ENCODE results near the gene KCNIP4.
"Not testable (repeated sequence)": the region's sequence is repeated elsewhere in the genome, so short reads cannot be mapped to it uniquely, and the experiment has no call there.

Gene KCNIP4

GRCh38 chr4:21948347-21949072 is at the start of gene KCNIP4:
KCNIP4 (minus strand) TSS chr4:21948772.
- DNase-seq = no peak

GRCh38 chr4:21996618-21997017 is 48.0 kb upstream of the KCNIP4 start:
- not testable (repeated sequence) for DNase-seq

- DNase-seq = no peak
Measured at GRCh38 chr4:21992330-21992729, 43.8 kb upstream of the KCNIP4 start.

GRCh38 chr4:21991562-21991961 is 43.0 kb upstream of the KCNIP4 start:
- no peak for DNase-seq

GRCh38 chr4:21991050-21991449 is 42.5 kb upstream of the KCNIP4 start:
- no peak for DNase-seq

GRCh38 chr4:21989351-21989750 is 40.8 kb upstream of the KCNIP4 start:
- DNase-seq = no peak

GRCh38 chr4:21986307-21986706 is 37.7 kb upstream of the KCNIP4 start:
- no peak for DNase-seq

GRCh38 chr4:21982087-21982486 is 33.5 kb upstream of the KCNIP4 start:
- DNase-seq = no peak

GRCh38 chr4:21979196-21979595 is 30.6 kb upstream of the KCNIP4 start:
- DNase-seq = no peak

- DNase-seq = no peak
Measured at GRCh38 chr4:21976166-21976565, 27.6 kb upstream of the KCNIP4 start.

GRCh38 chr4:21973850-21974249 is 25.3 kb upstream of the KCNIP4 start:
- no peak for DNase-seq

- DNase-seq = no peak
Measured at GRCh38 chr4:21964762-21965319, 16.3 kb upstream of the KCNIP4 start.

GRCh38 chr4:21962691-21963090 is 14.1 kb upstream of the KCNIP4 start:
- no peak for DNase-seq

- no peak for DNase-seq
Measured at GRCh38 chr4:21960793-21961192, 12.2 kb upstream of the KCNIP4 start.

GRCh38 chr4:21954916-21955315 is 6.3 kb upstream of the KCNIP4 start:
- DNase-seq = no peak

- DNase-seq = no peak
Measured at GRCh38 chr4:21953653-21954052, 5.1 kb upstream of the KCNIP4 start.

- no peak for DNase-seq
Measured at GRCh38 chr4:21952549-21952948, 4.0 kb upstream of the KCNIP4 start.

- no peak for DNase-seq
Measured at GRCh38 chr4:21949073-21949457, 493 bp upstream of the KCNIP4 start.

- no peak for DNase-seq
Measured at GRCh38 chr4:21947791-21948346, 703 bp downstream of the KCNIP4 start.

GRCh38 chr4:21946858-21947257 is 1.7 kb downstream of the KCNIP4 start:
- no peak for DNase-seq

GRCh38 chr4:21921526-21922180 is 26.9 kb downstream of the KCNIP4 start:
- DNase-seq = no peak

GRCh38 chr4:21915761-21916160 is 32.8 kb downstream of the KCNIP4 start:
- DNase-seq = no peak

- no peak for DNase-seq
Measured at GRCh38 chr4:21901831-21902230, 46.7 kb downstream of the KCNIP4 start.

- DNase-seq = no peak
Measured at GRCh38 chr4:21901281-21901680, 47.3 kb downstream of the KCNIP4 start.
